HG03025 (cell line): ENCODE measurements around the gene PRKAR1B.
"Not testable (repeated sequence)": the region's sequence is repeated elsewhere in the genome, so short reads cannot be mapped to it uniquely, and the experiment has no call there.

ENCODE experiments used
- ATAC-seq: cut with Tn5 transposase; IDR thresholded peaks from one replicate; pipeline ENCODE4 v1.9.1; 2021; ENCODE audit warnings: mild to moderate bottlenecking, moderate library complexity; ENCODE audit not compliant: unreplicated experiment, low FRiP score

Gene PRKAR1B

GRCh38 chr7:652167-652566 lies 74.9 kb downstream of the PRKAR1B start:
- ATAC-seq = not testable (repeated sequence)

- no peak for ATAC-seq
These were observed 75.9 kb downstream of the PRKAR1B start for GRCh38 chr7:651032-651728.

GRCh38 chr7:650339-651031 lies 76.6 kb downstream of the PRKAR1B start:
- no peak for ATAC-seq

- ATAC-seq = no peak
These were observed 80.1 kb downstream of the PRKAR1B start for GRCh38 chr7:646951-647350.

- ATAC-seq = no peak
These were observed 80.6 kb downstream of the PRKAR1B start for GRCh38 chr7:646487-646886.

GRCh38 chr7:645606-646005 lies 81.5 kb downstream of the PRKAR1B start:
- no peak for ATAC-seq

- no peak for ATAC-seq
These were observed 82.4 kb downstream of the PRKAR1B start for GRCh38 chr7:644381-645305.

GRCh38 chr7:641966-642365 lies 85.1 kb downstream of the PRKAR1B start:
- no peak for ATAC-seq

GRCh38 chr7:641269-641671 lies 85.8 kb downstream of the PRKAR1B start:
- no peak for ATAC-seq

GRCh38 chr7:638256-639011 lies 88.6 kb downstream of the PRKAR1B start:
- no peak for ATAC-seq

- ATAC-seq = no peak
These were observed 89.3 kb downstream of the PRKAR1B start for GRCh38 chr7:637826-638225.

- ATAC-seq = no peak
These were observed 90.7 kb downstream of the PRKAR1B start for GRCh38 chr7:636396-636795.

- not testable (repeated sequence) for ATAC-seq
These were observed 91.2 kb downstream of the PRKAR1B start for GRCh38 chr7:635687-636382.

GRCh38 chr7:635227-635626 lies 91.9 kb downstream of the PRKAR1B start:
- no peak for ATAC-seq

- ATAC-seq = no peak
These were observed 93.6 kb downstream of the PRKAR1B start for GRCh38 chr7:633381-634018.

GRCh38 chr7:632831-633210 lies 94.3 kb downstream of the PRKAR1B start:
- no peak for ATAC-seq

GRCh38 chr7:631964-632830 lies 94.9 kb downstream of the PRKAR1B start:
- no peak for ATAC-seq

- ATAC-seq = no peak
These were observed 95.8 kb downstream of the PRKAR1B start for GRCh38 chr7:631291-631711.
